Activated CD4-positive, alpha-beta T cell treated with anti-CD3 and anti-CD28 coated beads for 48 hours (primary cell): Measurements from ENCODE around the gene EXOC6B.
A peak's percentile ranks its signal among the peaks of the same experiment; 100 is the strongest.

ENCODE experiments used
- DNase-seq: peaks from one replicate; pipeline ENCODE4 v3.0.0-alpha.2; 2020

Gene EXOC6B

GRCh38 chr2:72140621-72140960 lies 685.2 kb downstream of the EXOC6B start:
- no peak for DNase-seq

- DNase-seq, result no peak
Measured at GRCh38 chr2:72139874-72140620, 685.8 kb downstream of the EXOC6B start.

DNA sequence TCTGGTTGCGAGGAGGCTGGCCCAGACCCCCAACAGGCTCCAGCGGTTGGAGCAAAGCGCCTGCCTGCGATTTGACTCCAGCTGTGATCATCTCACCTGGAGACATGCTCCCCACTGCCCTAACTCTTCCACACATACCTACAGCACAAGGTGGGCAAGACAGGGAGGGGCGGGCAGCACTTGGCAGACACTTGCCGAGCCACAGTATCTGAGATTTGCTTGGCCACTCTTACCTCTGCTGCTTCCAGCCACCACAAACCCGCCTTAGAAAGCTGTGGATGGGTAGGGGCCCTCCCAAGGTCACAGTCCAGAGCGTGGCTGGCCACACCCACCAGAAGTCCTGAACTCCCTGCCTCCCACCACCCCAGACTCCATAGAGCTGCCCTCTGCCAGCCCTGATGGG lies 686.4 kb downstream of the EXOC6B start:
- DNase-seq, result no peak

DNA sequence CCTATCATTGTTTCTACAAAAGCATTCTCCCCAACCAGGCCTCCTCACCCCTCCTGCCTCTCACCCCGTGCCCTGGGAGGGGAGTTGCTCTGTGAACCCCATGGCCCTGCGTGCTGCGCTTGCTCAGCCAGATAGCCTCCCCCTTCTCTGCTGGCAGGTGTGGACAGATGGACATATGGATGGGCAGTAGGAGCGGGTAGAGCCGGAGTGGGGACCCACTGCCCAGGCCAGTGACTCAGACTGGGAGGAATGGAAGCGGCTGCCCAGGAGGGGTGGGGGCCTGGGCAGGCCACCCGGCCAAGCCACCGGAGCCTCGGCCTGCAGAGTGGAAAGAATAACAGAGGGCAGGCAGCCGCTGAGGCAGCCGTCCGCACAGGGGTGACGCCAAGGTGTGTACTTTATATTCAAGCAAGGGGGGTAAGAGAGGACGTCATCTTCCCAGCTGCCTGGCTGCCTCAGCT lies 686.9 kb downstream of the EXOC6B start:
- no peak for DNase-seq

- DNase-seq, result no peak
Measured at GRCh38 chr2:72138011-72138881, 687.6 kb downstream of the EXOC6B start.

DNA sequence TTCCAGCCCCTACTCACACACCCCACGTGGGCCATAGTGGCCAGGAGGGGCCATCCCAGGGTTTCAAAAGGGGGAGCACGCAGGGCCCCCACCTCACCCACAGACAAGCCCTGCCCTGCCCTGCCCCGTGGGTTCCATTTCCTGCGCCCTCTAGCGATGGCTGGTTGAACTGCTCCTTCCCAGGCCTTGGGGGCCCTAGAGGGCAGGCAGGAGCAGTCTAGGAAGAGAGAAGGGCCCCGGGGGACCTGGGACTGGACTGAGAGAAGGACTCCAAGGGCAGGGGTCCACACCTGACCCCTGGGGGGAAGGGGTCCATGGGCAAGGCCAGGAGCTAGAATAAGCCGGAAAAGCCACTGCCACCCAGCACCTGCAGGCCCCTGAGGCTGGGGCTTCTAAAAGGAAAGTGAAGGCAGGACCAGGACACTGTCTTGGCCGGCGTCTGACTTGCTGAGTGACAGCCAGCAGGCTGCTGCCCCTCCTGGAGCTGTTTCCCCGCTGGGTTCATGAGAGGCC lies 688.3 kb downstream of the EXOC6B start:
- DNase-seq, result peak; percentile 78

DNA sequence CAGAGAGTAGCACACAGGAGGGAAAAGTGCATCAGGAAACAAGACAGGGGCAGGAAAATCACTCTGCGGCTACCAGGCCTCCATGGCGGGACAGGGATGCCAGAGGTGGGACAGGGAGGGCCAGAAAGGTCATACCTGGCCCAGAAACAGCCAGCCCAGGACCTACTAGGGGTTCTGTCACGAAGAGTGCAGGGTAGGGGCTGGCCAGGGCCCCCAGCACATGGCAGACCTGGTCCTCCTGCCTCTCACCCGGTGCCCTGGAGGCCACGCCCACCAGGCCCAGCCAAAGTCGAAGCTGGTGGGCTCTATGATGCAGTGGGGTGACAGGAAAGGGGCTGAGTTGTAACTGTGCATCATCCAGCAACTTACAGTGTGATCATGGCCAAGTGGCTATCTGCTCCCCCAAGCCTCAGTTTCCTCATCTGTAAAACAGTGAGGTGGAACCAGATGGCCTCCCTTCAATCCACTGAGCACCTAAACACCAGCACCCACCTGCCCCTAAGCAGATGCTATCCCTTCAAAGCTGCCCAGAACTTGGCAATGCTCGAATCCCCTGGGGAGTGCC lies 688.8 kb downstream of the EXOC6B start:
- DNase-seq, result peak; percentile 0

DNA sequence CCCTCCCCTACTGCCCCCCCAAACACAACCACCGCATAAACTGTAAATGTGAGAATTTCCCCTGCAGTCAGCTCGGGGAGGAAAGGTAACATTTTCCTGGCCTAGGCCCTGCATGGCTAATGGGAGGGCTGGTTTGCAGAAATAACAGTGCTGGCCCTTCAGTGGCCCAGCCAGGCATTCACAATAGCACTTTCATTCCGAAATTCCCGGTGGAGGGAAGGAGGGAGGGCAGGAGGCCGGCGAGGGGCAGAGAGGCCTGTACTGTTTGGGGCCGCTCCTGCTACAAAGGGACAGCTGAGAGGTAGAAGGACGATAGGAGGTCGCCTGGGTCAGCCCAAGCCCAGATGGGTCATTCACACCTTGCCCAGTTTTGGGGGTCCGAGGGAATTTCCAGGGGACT lies 689.5 kb downstream of the EXOC6B start:
- DNase-seq, result no peak

DNA sequence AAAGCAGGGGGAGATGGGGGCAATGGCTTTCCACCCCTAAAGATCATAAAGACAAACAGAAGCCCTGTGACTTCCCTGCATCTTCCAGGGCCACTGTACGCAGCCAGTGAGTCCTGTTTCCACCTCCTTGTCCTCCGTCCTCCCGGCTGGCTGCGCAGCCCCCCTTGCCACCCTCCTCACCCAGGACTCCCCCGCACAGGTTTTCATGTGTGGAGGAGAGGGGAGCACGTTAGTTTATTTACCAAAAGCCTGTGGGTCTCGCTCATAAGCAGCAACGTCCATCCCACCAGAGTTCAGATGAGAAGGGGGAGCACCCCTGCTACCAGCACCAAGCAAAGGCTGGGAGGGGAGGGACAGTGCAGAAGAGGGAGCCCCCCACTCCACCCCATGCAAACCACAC lies 689.9 kb downstream of the EXOC6B start:
- peak; percentile 1 for DNase-seq

GRCh38 chr2:72134997-72135800 lies 690.6 kb downstream of the EXOC6B start:
- peak; percentile 1 for DNase-seq

GRCh38 chr2:72134408-72134996 lies 691.3 kb downstream of the EXOC6B start:
- DNase-seq, result peak; percentile 1

DNA sequence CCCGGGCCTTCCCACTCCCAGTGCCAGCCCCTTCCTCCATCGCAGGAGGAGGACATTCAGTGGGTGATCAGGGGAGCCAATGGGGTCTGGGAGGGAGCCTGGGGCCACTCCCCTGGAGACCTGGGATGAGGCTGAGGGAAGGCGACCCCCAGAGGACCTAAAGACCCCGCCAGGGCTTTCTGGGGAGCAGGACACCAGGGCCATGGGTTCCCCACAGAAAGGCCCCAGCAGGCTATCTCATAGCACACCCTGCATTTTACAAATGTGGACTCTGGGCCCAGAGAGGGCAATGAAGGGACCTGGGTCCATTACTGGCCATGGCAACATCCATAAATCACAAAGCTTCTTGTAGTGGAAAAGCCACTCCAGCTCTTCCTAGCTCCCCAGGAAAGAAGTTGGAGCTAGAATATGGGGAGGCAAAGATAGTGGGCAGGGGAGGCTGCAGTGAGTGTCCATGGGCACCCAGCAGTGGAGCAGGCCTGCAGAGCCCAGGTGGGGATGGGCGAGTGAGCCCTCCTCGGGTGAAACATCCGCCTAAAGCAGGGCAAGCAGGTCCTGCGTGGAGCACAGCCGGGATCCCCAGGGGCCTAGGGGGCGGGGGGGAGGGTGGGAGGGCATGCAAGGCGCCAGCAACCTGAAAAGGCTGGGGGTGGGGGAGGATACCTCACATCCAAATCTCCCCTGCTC lies 692.0 kb downstream of the EXOC6B start:
- peak; percentile 0 for DNase-seq

- DNase-seq, result peak; percentile 0
Measured at GRCh38 chr2:72132981-72133720, 692.7 kb downstream of the EXOC6B start.

DNA sequence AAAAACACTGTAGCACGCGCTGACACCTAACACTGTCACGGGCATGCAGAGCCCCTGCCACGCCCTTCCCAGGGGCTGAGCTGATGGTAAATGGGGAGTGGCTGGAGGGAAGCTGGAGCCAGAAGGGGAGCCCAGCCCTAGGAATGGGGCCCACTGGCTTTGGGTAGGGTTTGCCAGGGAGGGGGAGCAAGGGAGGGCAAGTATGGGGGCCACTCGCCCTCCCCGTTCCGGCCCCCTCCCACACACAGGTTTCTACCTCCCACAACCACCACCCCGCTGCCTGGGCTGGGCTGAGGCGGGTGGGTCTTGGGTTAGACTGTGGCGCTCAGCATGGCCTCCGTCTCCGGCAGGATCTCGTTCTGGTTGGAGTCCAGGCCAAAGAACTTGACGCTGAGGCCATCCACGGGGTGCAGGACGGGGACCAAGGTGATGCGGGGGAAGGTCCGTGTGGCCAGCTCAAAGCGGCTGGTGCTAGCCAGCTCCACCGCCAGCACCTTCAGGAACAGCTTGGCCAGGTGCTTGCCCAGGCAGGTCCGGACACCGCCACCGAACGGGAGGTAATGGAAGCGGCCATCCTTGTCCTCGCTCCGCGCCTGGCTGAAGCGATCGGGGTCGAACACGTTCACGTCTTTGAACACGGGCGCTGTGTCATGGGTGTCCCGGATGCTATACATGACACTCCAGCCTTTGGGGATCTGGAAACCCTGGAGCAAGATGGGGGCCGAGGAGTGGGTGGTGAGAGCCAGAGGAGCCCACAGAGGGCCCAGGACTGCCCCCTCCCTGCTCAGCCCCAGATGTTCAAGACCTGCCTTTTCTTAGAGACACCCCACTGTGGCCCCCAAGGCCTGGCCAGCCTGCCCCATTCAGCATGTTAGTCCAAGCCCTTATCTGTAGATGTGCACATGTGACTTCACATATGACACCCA lies 693.7 kb downstream of the EXOC6B start:
- DNase-seq, result peak; percentile 0

GRCh38 chr2:72131371-72131891 lies 694.4 kb downstream of the EXOC6B start:
- DNase-seq, result no peak

GRCh38 chr2:72130659-72131360 lies 695.0 kb downstream of the EXOC6B start:
- no peak for DNase-seq

GRCh38 chr2:72129681-72130340 lies 696.0 kb downstream of the EXOC6B start:
- DNase-seq, result no peak

DNA sequence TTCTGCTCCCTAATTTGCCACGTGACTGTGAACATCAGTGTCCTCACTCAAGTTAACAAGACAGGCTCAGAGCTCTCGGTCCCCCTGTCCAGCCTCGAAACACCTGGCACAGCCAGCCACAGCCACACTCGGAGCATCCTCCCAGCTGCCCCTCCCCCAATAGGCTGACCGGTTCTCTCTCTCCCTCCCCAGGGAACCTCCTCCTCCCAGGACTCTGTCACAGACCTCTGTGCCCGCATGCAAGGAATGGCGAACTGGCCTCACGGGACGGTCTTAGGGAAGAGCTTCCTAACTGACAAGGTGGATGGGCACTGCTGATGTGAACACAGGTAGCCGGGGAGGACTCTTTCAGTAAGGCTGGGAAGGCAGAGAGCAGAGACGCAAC lies 697.0 kb downstream of the EXOC6B start:
- no peak for DNase-seq
